ENCODE measurements around the gene KRTAP29-1.

KRTAP29-1 gene

DNA sequence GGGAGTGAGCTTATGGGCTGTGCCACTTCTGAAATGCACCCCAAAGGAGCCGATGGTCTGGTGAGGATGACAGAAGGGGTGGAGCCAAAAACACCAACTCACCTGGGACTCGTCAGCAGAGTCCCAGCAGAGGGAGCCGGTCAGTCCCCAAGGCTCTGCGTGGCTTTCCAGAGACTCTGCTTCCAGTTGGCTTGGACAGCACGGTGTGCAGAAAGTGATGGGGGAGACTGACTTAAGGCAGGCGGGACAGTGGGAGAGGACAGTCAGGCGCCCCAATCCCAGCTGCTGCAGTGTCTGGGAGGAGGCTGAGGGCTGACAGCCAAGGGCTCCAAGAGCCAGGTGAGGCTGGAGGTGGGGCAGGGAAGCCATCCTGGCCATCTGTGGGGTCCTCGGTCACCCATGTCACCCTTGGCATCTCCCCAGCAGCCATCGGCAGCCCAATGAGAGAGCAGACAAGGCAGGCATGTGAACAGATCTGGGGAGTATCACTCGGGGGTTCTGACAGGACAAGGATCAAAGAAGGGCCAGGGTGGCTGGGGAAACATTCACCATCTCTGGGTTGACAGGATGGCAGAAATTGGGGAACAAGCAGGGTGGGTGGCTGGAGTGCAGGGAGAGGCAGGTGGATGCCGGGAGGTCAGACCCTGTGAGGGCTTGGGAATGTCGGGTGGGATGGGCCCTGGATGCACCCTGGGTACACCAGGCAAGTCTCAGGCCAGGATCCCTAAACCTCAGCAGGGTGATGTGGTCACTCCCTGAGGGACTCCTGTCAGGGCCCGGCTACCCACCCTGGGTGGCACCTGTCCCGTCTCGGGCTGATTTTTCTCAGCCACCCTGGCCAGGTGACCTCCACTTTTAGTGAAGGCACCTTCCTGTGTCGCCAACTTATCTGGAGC lies 21.8 kb upstream of the KRTAP29-1 start:
- TF ChIP-seq ZFP3 (CRISPR knock-in tag; IDR thresholded peaks at IDR 0.05) = no peak
- TF ChIP-seq BACH2 (CRISPR knock-in tag; IDR thresholded peaks at IDR 0.05; ENCODE audit: borderline replicate concordance) = no peak
- TF ChIP-seq ISL1 (CRISPR knock-in tag; IDR thresholded peaks at IDR 0.05) = no peak
- TF ChIP-seq, protein P1, sequence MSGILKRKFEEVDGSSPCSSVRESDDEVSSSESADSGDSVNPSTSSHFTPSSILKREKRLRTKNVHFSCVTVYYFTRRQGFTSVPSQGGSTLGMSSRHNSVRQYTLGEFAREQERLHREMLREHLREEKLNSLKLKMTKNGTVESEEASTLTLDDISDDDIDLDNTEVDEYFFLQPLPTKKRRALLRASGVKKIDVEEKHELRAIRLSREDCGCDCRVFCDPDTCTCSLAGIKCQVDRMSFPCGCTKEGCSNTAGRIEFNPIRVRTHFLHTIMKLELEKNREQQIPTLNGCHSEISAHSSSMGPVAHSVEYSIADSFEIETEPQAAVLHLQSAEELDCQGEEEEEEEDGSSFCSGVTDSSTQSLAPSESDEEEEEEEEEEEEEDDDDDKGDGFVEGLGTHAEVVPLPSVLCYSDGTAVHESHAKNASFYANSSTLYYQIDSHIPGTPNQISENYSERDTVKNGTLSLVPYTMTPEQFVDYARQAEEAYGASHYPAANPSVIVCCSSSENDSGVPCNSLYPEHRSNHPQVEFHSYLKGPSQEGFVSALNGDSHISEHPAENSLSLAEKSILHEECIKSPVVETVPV (CRISPR knock-in tag; IDR thresholded peaks at IDR 0.05) = no peak
- no peak for TF ChIP-seq PPARA (CRISPR knock-in tag; IDR thresholded peaks at IDR 0.05; ENCODE audit: borderline replicate concordance)
- no peak for TF ChIP-seq SNAI2 (CRISPR knock-in tag; IDR thresholded peaks at IDR 0.05)
- TF ChIP-seq ARNTL (CRISPR knock-in tag; IDR thresholded peaks at IDR 0.05; ENCODE audit: borderline replicate concordance, low read depth) = no peak
- no peak for TF ChIP-seq ZNF70 (CRISPR knock-in tag; IDR thresholded peaks at IDR 0.05)
- TF ChIP-seq ZFP30 (CRISPR knock-in tag; IDR thresholded peaks at IDR 0.05) = no peak
- TF ChIP-seq TOX (CRISPR knock-in tag; IDR thresholded peaks at IDR 0.05; ENCODE audit: borderline replicate concordance) = no peak
- TF ChIP-seq GLIS3 (CRISPR knock-in tag; IDR thresholded peaks at IDR 0.05) = no peak
- TF ChIP-seq ESRRG (CRISPR knock-in tag; IDR thresholded peaks at IDR 0.05) = no peak
- TF ChIP-seq, protein P2, sequence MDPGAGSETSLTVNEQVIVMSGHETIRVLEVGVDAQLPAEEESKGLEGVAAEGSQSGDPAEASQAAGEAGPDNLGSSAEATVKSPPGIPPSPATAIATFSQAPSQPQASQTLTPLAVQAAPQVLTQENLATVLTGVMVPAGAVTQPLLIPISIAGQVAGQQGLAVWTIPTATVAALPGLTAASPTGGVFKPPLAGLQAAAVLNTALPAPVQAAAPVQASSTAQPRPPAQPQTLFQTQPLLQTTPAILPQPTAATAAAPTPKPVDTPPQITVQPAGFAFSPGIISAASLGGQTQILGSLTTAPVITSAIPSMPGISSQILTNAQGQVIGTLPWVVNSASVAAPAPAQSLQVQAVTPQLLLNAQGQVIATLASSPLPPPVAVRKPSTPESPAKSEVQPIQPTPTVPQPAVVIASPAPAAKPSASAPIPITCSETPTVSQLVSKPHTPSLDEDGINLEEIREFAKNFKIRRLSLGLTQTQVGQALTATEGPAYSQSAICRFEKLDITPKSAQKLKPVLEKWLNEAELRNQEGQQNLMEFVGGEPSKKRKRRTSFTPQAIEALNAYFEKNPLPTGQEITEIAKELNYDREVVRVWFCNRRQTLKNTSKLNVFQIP (CRISPR knock-in tag; IDR thresholded peaks at IDR 0.05; ENCODE audit: borderline replicate concordance, low read depth) = no peak
- TF ChIP-seq TCF4 (CRISPR knock-in tag; IDR thresholded peaks at IDR 0.05; ENCODE audit: borderline replicate concordance) = no peak
- no peak for TF ChIP-seq ZNF565 (CRISPR knock-in tag; conservative IDR thresholded peaks at IDR 0.05; ENCODE audit: low read depth)
- no peak for TF ChIP-seq ZNF8 (CRISPR knock-in tag; IDR thresholded peaks at IDR 0.05)
- no peak for TF ChIP-seq OSR1 (CRISPR knock-in tag; IDR thresholded peaks at IDR 0.05)
- TF ChIP-seq CSDC2 (CRISPR knock-in tag; IDR thresholded peaks at IDR 0.05) = no peak
- ATAC-seq = peak; percentile 38; the same call in 2 of the 3 replicates

GRCh38 chr17:41322903-41323895 lies 20.5 kb upstream of the KRTAP29-1 start:
- ATAC-seq = no peak
- no peak for TF ChIP-seq CSDC2 (CRISPR knock-in tag; IDR thresholded peaks at IDR 0.05)
- no peak for TF ChIP-seq ARNTL (CRISPR knock-in tag; IDR thresholded peaks at IDR 0.05; ENCODE audit: borderline replicate concordance, low read depth)
- TF ChIP-seq SNAI2 (CRISPR knock-in tag; IDR thresholded peaks at IDR 0.05) = no peak
- TF ChIP-seq, protein P3, sequence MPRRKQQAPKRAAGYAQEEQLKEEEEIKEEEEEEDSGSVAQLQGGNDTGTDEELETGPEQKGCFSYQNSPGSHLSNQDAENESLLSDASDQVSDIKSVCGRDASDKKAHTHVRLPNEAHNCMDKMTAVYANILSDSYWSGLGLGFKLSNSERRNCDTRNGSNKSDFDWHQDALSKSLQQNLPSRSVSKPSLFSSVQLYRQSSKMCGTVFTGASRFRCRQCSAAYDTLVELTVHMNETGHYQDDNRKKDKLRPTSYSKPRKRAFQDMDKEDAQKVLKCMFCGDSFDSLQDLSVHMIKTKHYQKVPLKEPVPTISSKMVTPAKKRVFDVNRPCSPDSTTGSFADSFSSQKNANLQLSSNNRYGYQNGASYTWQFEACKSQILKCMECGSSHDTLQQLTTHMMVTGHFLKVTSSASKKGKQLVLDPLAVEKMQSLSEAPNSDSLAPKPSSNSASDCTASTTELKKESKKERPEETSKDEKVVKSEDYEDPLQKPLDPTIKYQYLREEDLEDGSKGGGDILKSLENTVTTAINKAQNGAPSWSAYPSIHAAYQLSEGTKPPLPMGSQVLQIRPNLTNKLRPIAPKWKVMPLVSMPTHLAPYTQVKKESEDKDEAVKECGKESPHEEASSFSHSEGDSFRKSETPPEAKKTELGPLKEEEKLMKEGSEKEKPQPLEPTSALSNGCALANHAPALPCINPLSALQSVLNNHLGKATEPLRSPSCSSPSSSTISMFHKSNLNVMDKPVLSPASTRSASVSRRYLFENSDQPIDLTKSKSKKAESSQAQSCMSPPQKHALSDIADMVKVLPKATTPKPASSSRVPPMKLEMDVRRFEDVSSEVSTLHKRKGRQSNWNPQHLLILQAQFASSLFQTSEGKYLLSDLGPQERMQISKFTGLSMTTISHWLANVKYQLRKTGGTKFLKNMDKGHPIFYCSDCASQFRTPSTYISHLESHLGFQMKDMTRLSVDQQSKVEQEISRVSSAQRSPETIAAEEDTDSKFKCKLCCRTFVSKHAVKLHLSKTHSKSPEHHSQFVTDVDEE (CRISPR knock-in tag; IDR thresholded peaks at IDR 0.05) = no peak
- TF ChIP-seq ZFP30 (CRISPR knock-in tag; IDR thresholded peaks at IDR 0.05) = no peak
- no peak for TF ChIP-seq ZNF70 (CRISPR knock-in tag; IDR thresholded peaks at IDR 0.05)
- TF ChIP-seq OSR1 (CRISPR knock-in tag; IDR thresholded peaks at IDR 0.05) = no peak
- TF ChIP-seq, protein P2 (CRISPR knock-in tag; IDR thresholded peaks at IDR 0.05; ENCODE audit: borderline replicate concordance, low read depth) = no peak
- no peak for TF ChIP-seq RARB (CRISPR knock-in tag; IDR thresholded peaks at IDR 0.05)
- TF ChIP-seq ESRRG (CRISPR knock-in tag; IDR thresholded peaks at IDR 0.05) = no peak
- no peak for TF ChIP-seq ZNF565 (CRISPR knock-in tag; conservative IDR thresholded peaks at IDR 0.05; ENCODE audit: low read depth)
- no peak for TF ChIP-seq ZFP3 (CRISPR knock-in tag; IDR thresholded peaks at IDR 0.05)
- TF ChIP-seq ISL1 (CRISPR knock-in tag; IDR thresholded peaks at IDR 0.05) = no peak
